Peyer's patch (tissue), 4 donors: ENCODE measurements around the gene PHKB.

Source experiments
- POLR2A ChIP-seq, 2 donors: fragments of 450-650 bp; IDR thresholded peaks; one replicate each; pipeline ENCODE4 v1.5.1; 2017; ENCODE audit warnings: antibody characterized with exemption in 2 of 2, mild to moderate bottlenecking in 2 of 2, moderate library complexity in 2 of 2
- TF ChIP-seq, protein P1 (sequence below), 6 experiments: fragments of 450-650 bp in 4 of 6; fragments of 200-600 bp in 2 of 6; sonication (generic) in 1 of 6; IDR thresholded peaks; one replicate each; pipeline ENCODE4 v1.5.1; 2017 to 2019; ENCODE audit warnings: antibody characterized with exemption in 6 of 6, mild to moderate bottlenecking in 3 of 6, moderate library complexity in 1 of 6

DNA sequence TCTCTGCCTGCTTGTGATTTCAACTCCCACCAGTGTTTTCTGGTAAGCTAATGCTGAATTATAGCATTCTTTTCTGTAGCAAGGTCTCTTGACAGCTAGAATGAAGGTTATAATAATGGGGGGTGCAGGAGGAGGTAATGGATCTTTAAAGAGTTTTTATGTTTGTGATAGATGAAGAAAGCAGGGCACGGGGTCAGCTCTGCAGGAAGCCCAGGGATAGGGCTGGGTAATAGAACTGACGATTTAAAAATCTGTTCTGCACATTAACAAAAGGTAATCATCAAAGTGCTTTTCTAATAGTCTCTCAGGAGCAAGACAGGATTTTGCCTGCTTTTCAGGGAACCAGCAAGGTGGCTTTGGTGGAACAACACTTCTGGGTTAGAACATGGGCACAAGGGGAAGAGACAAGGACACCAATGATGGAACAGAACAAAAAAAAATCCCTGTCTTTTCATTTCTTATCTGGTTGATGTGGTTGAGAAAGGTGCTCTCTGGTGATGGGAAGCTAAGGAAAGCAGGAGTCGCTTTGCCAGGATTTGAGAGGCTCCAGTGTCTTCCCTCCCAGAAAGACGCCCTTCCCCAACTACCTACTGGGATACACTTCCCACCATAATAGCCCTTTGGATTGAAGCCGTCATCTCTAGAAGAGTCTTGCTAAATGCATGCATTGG, 263.1 kb downstream of the PHKB start:
- TF ChIP-seq, protein P1, sequence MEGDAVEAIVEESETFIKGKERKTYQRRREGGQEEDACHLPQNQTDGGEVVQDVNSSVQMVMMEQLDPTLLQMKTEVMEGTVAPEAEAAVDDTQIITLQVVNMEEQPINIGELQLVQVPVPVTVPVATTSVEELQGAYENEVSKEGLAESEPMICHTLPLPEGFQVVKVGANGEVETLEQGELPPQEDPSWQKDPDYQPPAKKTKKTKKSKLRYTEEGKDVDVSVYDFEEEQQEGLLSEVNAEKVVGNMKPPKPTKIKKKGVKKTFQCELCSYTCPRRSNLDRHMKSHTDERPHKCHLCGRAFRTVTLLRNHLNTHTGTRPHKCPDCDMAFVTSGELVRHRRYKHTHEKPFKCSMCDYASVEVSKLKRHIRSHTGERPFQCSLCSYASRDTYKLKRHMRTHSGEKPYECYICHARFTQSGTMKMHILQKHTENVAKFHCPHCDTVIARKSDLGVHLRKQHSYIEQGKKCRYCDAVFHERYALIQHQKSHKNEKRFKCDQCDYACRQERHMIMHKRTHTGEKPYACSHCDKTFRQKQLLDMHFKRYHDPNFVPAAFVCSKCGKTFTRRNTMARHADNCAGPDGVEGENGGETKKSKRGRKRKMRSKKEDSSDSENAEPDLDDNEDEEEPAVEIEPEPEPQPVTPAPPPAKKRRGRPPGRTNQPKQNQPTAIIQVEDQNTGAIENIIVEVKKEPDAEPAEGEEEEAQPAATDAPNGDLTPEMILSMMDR (IDR thresholded peaks at IDR 0.05) = no peak
- TF ChIP-seq POLR2A (IDR thresholded peaks at IDR 0.05) = no peak
